Measurements from ENCODE around the gene LY6G6C.

The LY6G6C gene

DNA sequence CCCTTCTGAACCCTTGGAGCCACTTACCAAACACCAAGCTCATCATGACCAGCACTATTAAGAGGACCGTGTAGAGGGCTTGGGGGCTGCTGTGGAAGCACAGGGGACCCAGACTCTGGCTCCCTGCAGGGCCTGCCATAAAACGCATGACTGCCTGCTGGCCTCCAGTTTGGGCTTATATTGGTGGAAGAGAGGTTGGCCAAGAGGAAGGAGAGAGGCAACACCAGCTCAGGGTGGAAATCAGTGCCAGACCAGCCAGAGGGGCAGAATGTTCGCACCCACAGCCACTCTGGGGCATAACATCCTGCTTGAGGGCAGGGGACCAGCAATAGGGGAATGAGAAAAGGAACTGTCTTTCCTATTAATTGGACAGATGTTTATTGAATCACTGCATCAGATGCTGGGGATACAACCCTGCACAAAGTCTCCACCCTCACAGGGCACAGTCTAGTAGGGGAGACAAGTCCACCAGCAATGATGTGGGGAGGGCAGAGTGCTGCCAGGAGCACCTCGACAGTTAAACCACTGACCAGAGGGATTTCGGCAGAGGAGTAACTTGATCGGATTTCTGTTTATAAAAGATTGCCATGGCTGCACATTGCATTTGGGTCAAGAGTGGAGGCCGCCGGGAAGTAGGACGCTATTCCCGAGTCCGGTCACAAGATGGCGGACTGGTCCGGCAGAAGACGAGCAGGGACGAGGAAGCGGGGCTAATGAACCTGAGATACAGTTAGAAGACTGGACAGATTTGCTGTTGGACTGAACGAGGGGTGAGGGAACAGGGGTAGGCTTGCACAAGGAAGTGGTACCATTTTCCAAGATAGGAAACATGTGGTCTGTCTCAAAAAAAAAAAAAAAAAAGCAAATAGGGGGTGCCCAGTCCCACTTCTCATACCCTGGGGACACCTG lies 41.1 kb downstream of the LY6G6C start, which contains the start of gene LY6G5C:
Gene LY6G5C, minus strand, starts transcription at position 842 of the 909 bp plus-strand sequence. Its CDS starts 694 bp downstream, at position 148.
- TF ChIP-seq RAD21 (IDR thresholded peaks at IDR 0.05; ENCODE audit: low read depth) (peak; percentile 97), NFIC (IDR thresholded peaks at IDR 0.05) (no peak), CREB1 (IDR thresholded peaks at IDR 0.05; ENCODE audit: low read depth) (no peak), YY1 (IDR thresholded peaks at IDR 0.05; ENCODE audit: low read depth) (peak; percentile 73), TAF1 (IDR thresholded peaks at IDR 0.05; ENCODE audit: low read depth) (0 out of 2 replicates have a peak, but pooled peaks have one; percentile 4)
- TF ChIP-seq, protein P1, sequence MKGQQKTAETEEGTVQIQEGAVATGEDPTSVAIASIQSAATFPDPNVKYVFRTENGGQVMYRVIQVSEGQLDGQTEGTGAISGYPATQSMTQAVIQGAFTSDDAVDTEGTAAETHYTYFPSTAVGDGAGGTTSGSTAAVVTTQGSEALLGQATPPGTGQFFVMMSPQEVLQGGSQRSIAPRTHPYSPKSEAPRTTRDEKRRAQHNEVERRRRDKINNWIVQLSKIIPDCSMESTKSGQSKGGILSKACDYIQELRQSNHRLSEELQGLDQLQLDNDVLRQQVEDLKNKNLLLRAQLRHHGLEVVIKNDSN (IDR thresholded peaks at IDR 0.05), result no peak

DNA sequence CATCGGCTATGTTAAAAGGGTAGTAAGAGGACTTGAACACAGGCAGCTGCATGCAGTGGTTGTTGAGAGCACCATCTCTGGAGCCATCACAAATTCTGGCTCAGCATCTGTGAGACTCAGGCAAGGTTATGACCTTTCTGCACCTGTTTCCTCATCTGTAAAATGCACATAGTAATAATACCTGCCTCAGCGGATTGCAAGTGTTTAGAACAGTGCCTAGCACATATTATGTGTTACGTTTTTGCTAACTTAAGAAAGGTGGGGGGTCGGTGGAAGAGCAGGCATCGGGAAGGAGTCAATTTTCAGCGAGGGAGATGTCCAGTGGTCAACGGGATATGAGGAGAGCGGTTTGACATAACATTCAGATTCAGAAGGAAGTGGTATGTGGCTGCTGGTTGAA lies 43.6 kb downstream of the LY6G6C start:
- TF ChIP-seq CEBPB (IDR thresholded peaks at IDR 0.05) (no peak), YY1 (IDR thresholded peaks at IDR 0.05; ENCODE audit: low read depth) (no peak), FOXM1 (IDR thresholded peaks at IDR 0.05; ENCODE audit: borderline replicate concordance, low read depth) (no peak), CREB1 (IDR thresholded peaks at IDR 0.05; ENCODE audit: low read depth) (no peak), RAD21 (IDR thresholded peaks at IDR 0.05; ENCODE audit: low read depth) (no peak), EP300 (IDR thresholded peaks at IDR 0.05; ENCODE audit: borderline replicate concordance) (no peak), ZBTB7A (IDR thresholded peaks at IDR 0.05; ENCODE audit: low read depth) (no peak), NFIC (IDR thresholded peaks at IDR 0.05) (no peak)
- TF ChIP-seq, protein P2, sequence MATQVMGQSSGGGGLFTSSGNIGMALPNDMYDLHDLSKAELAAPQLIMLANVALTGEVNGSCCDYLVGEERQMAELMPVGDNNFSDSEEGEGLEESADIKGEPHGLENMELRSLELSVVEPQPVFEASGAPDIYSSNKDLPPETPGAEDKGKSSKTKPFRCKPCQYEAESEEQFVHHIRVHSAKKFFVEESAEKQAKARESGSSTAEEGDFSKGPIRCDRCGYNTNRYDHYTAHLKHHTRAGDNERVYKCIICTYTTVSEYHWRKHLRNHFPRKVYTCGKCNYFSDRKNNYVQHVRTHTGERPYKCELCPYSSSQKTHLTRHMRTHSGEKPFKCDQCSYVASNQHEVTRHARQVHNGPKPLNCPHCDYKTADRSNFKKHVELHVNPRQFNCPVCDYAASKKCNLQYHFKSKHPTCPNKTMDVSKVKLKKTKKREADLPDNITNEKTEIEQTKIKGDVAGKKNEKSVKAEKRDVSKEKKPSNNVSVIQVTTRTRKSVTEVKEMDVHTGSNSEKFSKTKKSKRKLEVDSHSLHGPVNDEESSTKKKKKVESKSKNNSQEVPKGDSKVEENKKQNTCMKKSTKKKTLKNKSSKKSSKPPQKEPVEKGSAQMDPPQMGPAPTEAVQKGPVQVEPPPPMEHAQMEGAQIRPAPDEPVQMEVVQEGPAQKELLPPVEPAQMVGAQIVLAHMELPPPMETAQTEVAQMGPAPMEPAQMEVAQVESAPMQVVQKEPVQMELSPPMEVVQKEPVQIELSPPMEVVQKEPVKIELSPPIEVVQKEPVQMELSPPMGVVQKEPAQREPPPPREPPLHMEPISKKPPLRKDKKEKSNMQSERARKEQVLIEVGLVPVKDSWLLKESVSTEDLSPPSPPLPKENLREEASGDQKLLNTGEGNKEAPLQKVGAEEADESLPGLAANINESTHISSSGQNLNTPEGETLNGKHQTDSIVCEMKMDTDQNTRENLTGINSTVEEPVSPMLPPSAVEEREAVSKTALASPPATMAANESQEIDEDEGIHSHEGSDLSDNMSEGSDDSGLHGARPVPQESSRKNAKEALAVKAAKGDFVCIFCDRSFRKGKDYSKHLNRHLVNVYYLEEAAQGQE (IDR thresholded peaks at IDR 0.05; ENCODE audit: low read depth), result no peak

DNA sequence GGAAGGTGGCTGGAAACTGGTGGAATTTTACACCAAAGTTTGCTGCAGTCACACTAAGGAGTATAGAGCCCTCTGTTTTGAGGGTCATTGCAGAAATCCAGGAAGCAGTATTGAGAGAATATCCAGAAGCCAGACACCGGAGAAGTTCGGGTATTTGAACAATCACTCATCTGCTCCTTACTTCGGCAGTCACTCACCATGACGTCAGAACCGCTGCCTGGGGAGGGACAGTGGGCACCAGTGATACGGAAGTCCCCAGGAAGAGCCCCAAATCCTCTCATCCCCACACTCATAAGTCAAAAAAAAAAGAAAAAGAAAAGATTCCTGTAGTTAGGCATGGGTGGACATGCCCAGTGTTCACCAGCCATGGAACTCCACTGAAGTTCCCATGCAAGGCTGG lies 44.6 kb downstream of the LY6G6C start:
- no peak for TF ChIP-seq CEBPB (IDR thresholded peaks at IDR 0.05)
- TF ChIP-seq, protein P3, sequence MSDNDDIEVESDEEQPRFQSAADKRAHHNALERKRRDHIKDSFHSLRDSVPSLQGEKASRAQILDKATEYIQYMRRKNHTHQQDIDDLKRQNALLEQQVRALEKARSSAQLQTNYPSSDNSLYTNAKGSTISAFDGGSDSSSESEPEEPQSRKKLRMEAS (IDR thresholded peaks at IDR 0.05), result no peak
- TF ChIP-seq EP300 (IDR thresholded peaks at IDR 0.05; ENCODE audit: borderline replicate concordance), result no peak
- no peak for TF ChIP-seq TAF1 (IDR thresholded peaks at IDR 0.05; ENCODE audit: low read depth)
- no peak for TF ChIP-seq YY1 (IDR thresholded peaks at IDR 0.05; ENCODE audit: low read depth)
- TF ChIP-seq NFIC (IDR thresholded peaks at IDR 0.05), result no peak
- TF ChIP-seq CREB1 (IDR thresholded peaks at IDR 0.05; ENCODE audit: low read depth), result no peak
- TF ChIP-seq FOXM1 (IDR thresholded peaks at IDR 0.05; ENCODE audit: borderline replicate concordance, low read depth), result no peak
- no peak for TF ChIP-seq ZBTB7A (IDR thresholded peaks at IDR 0.05; ENCODE audit: low read depth)
- TF ChIP-seq RAD21 (IDR thresholded peaks at IDR 0.05; ENCODE audit: low read depth), result no peak
- no peak for TF ChIP-seq EGR1 (IDR thresholded peaks at IDR 0.05)
- TF ChIP-seq, protein P2 (IDR thresholded peaks at IDR 0.05; ENCODE audit: low read depth), result no peak
- TF ChIP-seq, protein P1 (IDR thresholded peaks at IDR 0.05), result no peak
- TF ChIP-seq TCF12 (IDR thresholded peaks at IDR 0.05; ENCODE audit: low read depth), result no peak
- TF ChIP-seq TEAD4 (IDR thresholded peaks at IDR 0.05), result no peak

DNA sequence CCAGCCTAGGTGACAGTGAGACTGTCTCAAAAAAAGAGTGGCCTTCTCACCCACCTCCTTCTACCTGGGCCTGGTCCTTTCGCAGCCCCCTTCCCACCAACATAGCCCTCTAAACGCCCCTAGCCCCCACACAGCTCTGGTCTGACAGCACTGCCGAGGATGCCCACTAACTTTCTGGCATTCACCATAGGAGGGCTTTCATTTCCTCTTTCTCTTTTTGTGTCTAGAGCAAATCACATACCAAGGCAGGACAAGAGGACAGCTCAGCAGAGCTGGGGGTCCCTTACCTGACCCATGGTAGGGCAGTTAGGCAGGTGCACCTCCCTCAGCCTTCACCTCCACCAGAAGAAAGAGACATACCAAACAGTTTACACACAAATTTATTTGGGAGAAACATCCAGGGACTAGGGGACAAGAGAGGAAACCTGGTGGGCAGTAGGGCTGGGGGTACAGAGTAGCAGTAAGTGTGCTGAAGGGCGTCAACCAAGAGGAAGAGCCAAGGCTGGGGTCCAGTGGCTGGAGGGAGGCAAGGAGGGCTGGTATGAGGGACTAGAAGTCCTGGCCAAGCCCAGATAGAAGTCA lies 45.1 kb downstream of the LY6G6C start:
- TF ChIP-seq CEBPB (IDR thresholded peaks at IDR 0.05), result no peak
- TF ChIP-seq YY1 (IDR thresholded peaks at IDR 0.05; ENCODE audit: low read depth), result no peak
- no peak for TF ChIP-seq CREB1 (IDR thresholded peaks at IDR 0.05; ENCODE audit: low read depth)
- TF ChIP-seq TAF1 (IDR thresholded peaks at IDR 0.05; ENCODE audit: low read depth), result no peak
- TF ChIP-seq, protein P2 (IDR thresholded peaks at IDR 0.05; ENCODE audit: low read depth), result no peak
- no peak for TF ChIP-seq EGR1 (IDR thresholded peaks at IDR 0.05)
- TF ChIP-seq EP300 (IDR thresholded peaks at IDR 0.05; ENCODE audit: borderline replicate concordance), result no peak
- TF ChIP-seq TEAD4 (IDR thresholded peaks at IDR 0.05), result no peak
- no peak for TF ChIP-seq TCF12 (IDR thresholded peaks at IDR 0.05; ENCODE audit: low read depth)
- TF ChIP-seq ZBTB7A (IDR thresholded peaks at IDR 0.05; ENCODE audit: low read depth), result no peak
- no peak for TF ChIP-seq RAD21 (IDR thresholded peaks at IDR 0.05; ENCODE audit: low read depth)
- TF ChIP-seq, protein P1 (IDR thresholded peaks at IDR 0.05), result no peak
